Measurements from ENCODE around the gene SH3PXD2A. TPM values are rescaled to one million over a fixed set of nuclear protein-coding genes. Genes with fewer than 3 reads are reported as not detected.
A peak's percentile ranks its signal among the peaks of the same experiment; 100 is the strongest.

The SH3PXD2A gene
- total and polyA plus RNA-seq, 10 donors = 2.6 to 50.0 (median 35.2) TPM

DNA sequence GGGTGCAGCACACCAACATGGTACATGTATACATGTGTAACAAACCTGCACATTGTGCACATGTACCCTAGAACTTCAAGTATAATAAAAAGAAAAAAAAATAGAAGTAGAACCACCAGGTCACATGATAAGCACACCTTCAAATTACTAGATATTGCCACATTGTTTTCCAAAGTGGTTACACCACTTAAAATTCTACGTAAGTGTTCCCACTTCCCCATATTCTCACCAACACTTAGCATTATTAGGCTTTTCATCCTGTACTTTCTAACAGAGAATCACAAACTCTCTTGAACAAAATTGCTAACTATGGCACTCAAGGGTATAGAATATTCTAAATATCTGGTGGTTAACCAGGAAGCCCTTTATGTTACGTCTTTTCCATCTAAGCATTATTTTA lies 22.6 kb downstream of the SH3PXD2A start:
- WGBS, 5 donors = 76 to 93% (median 83%) methylated on average over 2 of the region's 2 CpGs
- peaks cover 4 to 47% (median 34%) of the 10 kb centered on the region in 6 donors for H3K4me1 ChIP-seq
- TF ChIP-seq, protein P1, sequence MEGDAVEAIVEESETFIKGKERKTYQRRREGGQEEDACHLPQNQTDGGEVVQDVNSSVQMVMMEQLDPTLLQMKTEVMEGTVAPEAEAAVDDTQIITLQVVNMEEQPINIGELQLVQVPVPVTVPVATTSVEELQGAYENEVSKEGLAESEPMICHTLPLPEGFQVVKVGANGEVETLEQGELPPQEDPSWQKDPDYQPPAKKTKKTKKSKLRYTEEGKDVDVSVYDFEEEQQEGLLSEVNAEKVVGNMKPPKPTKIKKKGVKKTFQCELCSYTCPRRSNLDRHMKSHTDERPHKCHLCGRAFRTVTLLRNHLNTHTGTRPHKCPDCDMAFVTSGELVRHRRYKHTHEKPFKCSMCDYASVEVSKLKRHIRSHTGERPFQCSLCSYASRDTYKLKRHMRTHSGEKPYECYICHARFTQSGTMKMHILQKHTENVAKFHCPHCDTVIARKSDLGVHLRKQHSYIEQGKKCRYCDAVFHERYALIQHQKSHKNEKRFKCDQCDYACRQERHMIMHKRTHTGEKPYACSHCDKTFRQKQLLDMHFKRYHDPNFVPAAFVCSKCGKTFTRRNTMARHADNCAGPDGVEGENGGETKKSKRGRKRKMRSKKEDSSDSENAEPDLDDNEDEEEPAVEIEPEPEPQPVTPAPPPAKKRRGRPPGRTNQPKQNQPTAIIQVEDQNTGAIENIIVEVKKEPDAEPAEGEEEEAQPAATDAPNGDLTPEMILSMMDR (IDR thresholded peaks at IDR 0.05 in 8 of 11, conservative IDR thresholded peaks at IDR 0.05 in 3 of 11) = no peak
- TF ChIP-seq POLR2A (IDR thresholded peaks at IDR 0.05) = no peak
- TF ChIP-seq POLR2AphosphoS5 (IDR thresholded peaks at IDR 0.05) = no peak

GRCh38 chr10:103829838-103830465 lies 25.4 kb downstream of the SH3PXD2A start:
- intact Hi-C loops (cut with DNase I; ENCODE audit: low total_unique reads) = no loop called here
- TF ChIP-seq, protein P1 (IDR thresholded peaks at IDR 0.05 in 8 of 11, conservative IDR thresholded peaks at IDR 0.05 in 3 of 11) = no peak
- TF ChIP-seq POLR2A (IDR thresholded peaks at IDR 0.05) = no peak
- TF ChIP-seq POLR2AphosphoS5 (IDR thresholded peaks at IDR 0.05) = no peak
- WGBS, 5 donors = 62 to 86% (median 74%) methylated on average over 5 of the region's 5 CpGs
- H3K36me3 ChIP-seq = no peaks in the 10 kb centered on the region
- H3K9me3 ChIP-seq = peaks cover 0 to 14% (median 7%) of the 10 kb centered on the region in 8 donors
- H3K27ac ChIP-seq = peak overlapping the region in 1 of 8 donors; percentile 45
- peaks cover 4 to 26% (median 18%) of the 10 kb centered on the region in 6 donors for H3K4me1 ChIP-seq
- no peaks in the 10 kb centered on the region for H3K27me3 ChIP-seq (replicated peaks in 1 of 7)
- no peak overlapping the region for H3K4me3 ChIP-seq
- DNase-seq = no peak

More for the DNA sequence above, 22.6 kb downstream of the SH3PXD2A start:
- intact Hi-C loops (cut with DNase I; ENCODE audit: low total_unique reads) = no loop called here
- H3K27me3 ChIP-seq (replicated peaks in 1 of 7) = no peaks in the 10 kb centered on the region
- peak overlapping the region in 2 of 8 donors; percentile 9 to 63 for H3K27ac ChIP-seq
- DNase-seq = no peak
- no peaks in the 10 kb centered on the region for H3K36me3 ChIP-seq
- H3K9me3 ChIP-seq = peaks cover 0 to 14% (median 7%) of the 10 kb centered on the region in 8 donors
- H3K4me3 ChIP-seq = no peak overlapping the region

- peaks cover 0 to 26% (median 16%) of the 10 kb centered on the region in 6 donors for H3K4me1 ChIP-seq
- peaks cover 0 to 14% (median 7%) of the 10 kb centered on the region in 8 donors for H3K9me3 ChIP-seq
- intact Hi-C loops (cut with DNase I; ENCODE audit: low total_unique reads) = no loop called here
- H3K36me3 ChIP-seq = no peaks in the 10 kb centered on the region
- 79 to 90% (median 81%) methylated on average over 6 of the region's 6 CpGs for WGBS, 5 donors
- no peak overlapping the region for H3K4me3 ChIP-seq
- H3K27ac ChIP-seq = peak overlapping the region in 1 of 8 donors; percentile 45
- no peak for DNase-seq
- TF ChIP-seq, protein P1 (IDR thresholded peaks at IDR 0.05 in 8 of 11, conservative IDR thresholded peaks at IDR 0.05 in 3 of 11) = no peak
- TF ChIP-seq POLR2A (IDR thresholded peaks at IDR 0.05) (no peak), POLR2AphosphoS5 (IDR thresholded peaks at IDR 0.05) (no peak)
- no peaks in the 10 kb centered on the region for H3K27me3 ChIP-seq (replicated peaks in 1 of 7)
Measured at GRCh38 chr10:103829278-103829677, 26.1 kb downstream of the SH3PXD2A start.

DNA sequence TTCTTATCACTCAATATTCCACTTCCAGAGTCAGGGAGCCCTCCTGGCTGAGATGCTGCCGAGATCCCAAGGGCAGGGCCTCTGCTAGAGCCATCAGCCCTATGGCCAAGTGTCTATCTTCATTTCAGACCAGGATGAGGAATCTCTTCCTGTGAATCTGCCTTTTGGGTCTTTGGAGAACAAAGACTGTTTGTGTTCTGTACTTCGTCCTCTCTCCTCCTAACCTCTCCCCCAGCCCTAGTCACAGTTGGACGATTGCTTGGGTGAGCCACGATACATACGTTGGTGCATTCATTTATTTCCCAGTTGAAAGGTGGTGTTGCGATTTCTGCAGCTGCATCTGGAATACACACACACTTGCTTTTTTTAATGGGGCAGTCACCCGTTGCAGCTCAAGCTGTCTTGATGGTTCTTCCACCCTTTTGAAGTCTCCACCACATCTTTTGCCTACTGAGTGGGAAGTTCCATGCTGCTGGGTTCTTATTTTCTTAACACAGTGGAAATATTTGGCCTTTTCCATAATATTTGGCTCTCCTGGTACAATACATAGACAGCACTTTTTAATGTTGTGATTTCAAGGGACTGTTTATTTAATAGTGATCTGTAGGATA lies 26.7 kb downstream of the SH3PXD2A start:
- H3K4me3 ChIP-seq = no peak overlapping the region
- DNase-seq = peak; percentile 20
- H3K27ac ChIP-seq = no peak overlapping the region
- intact Hi-C loops (cut with DNase I; ENCODE audit: low total_unique reads) = no loop called here
- H3K27me3 ChIP-seq (replicated peaks in 1 of 7) = no peaks in the 10 kb centered on the region
- 64 to 80% (median 72%) methylated on average over 7 of the region's 7 CpGs for WGBS, 5 donors
- H3K36me3 ChIP-seq = no peaks in the 10 kb centered on the region
- H3K4me1 ChIP-seq = peaks cover 0 to 26% (median 13%) of the 10 kb centered on the region in 6 donors
- TF ChIP-seq, protein P1 (IDR thresholded peaks at IDR 0.05 in 8 of 11, conservative IDR thresholded peaks at IDR 0.05 in 3 of 11) = no peak
- TF ChIP-seq POLR2A (IDR thresholded peaks at IDR 0.05) (no peak), POLR2AphosphoS5 (IDR thresholded peaks at IDR 0.05) (no peak)
- H3K9me3 ChIP-seq = peaks cover 0 to 14% (median 7%) of the 10 kb centered on the region in 8 donors
